Measurements from ENCODE around the gene SRI.

GRCh38 chr7:88267421-88267820, 47.6 kb upstream of the SRI start:
- TF ChIP-seq CTCF (IDR thresholded peaks at IDR 0.05; ENCODE audit: extremely low read depth in 1 of 2, insufficient read depth in 1 of 2, low read depth in 1 of 2, low read length in 2 of 2) (no peak), EZH2 (IDR thresholded peaks at IDR 0.05; ENCODE audit: borderline replicate concordance, low read depth, low read length, severe bottlenecking) (no peak), MAX (IDR thresholded peaks at IDR 0.05; ENCODE audit: insufficient read depth, insufficient read length) (no peak), FOS (IDR thresholded peaks at IDR 0.05; ENCODE audit: borderline replicate concordance, insufficient read depth, low read length) (no peak), POLR2AphosphoS5 (IDR thresholded peaks at IDR 0.05; ENCODE audit: insufficient read depth, low read depth, low read length) (no peak)

Measured in endothelial cell of umbilical vein (primary cell).